HG02981 (cell line): ENCODE measurements around the gene NEK5.
A peak's percentile ranks its signal among the peaks of the same experiment; 100 is the strongest.
"Not testable (repeated sequence)": the region's sequence is repeated elsewhere in the genome, so short reads cannot be mapped to it uniquely, and the experiment has no call there.

Source experiments
- ATAC-seq: cut with Tn5 transposase; IDR thresholded peaks from one replicate; pipeline ENCODE4 v1.9.1; 2021; ENCODE audit warnings: mild to moderate bottlenecking, moderate library complexity; ENCODE audit not compliant: unreplicated experiment

The NEK5 gene

DNA sequence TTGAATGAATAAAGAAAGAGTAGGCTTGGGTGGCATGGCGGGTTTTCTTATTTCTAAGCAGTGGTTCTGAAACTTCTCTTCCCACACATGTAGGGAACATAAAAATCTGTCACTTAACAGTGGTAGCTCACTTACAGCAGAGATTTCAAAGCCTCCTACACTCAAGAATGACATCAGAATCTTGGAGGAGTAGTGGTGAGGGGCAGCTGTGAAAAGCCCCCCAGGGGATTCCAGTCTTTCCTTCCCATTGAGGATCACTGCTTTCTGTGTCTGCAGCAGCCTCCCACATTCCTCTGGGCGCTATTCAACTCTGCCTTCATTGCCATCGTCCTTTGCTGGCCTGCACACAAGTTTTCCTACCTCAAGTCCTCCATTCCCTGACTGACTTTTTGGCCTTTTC, 8.6 kb upstream of the NEK5 start:
- ATAC-seq: no peak

DNA sequence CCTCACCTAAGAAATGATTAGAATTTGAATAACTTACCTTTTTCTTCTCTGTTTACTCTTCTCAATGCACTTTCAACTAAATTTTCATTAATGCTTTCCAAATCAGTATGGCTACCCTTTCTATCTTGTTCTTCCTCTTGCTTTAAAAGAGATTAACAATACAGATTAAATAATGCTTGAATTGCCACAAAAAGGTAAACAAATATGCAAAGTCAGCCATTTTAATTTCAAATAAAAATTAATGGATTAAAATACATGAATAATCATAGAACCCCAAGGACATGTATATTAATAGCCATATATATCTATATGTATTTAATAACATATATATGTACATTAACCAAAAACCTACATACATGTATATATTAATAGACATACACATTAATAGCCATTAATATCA, 7.9 kb upstream of the NEK5 start:
- no peak for ATAC-seq

- no peak for ATAC-seq
Observed at GRCh38 chr13:52130641-52131040, 1.8 kb upstream of the NEK5 start.

DNA sequence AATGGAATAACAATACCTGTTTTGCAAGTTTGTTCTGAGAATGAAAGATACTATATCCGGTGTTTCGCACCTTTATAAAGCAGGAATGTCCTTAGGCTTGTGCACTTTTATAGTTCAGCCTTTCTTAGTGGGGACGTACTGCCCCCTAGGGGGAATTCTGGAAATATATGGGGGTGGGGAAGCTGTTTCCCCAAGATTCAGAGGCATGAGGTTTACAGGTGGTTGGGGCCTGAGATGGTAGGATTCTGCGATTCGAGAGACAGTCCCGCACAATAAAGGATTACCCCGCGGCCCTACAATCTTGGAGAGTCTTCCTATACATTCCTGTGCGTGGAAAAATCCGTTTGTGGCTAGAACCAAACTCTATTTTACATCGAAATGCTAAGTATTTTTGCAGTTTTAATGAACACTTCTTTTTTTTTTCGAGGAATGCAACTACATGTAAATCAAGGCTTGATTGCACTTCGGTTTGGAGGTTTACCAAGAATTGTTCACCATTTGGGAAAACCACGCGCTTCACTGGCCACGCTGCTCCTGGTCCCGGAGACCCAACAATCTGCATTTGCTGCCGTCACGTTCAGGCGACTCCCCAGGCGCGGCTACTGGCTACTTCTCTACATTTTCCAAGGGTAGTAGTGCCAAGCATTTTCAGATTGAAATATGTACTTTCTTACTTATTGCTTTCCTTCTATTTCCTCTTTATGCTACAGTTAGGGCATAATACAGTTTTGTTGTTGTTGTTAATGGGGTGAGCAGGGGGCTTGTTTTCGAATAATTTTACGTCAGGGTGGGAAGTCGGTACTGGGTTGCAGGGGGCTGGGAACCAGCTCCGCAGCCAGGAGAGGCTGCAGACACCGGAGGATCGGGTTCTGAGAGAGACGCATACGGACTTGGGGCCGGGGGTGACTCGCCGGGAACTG, 830 bp downstream of the NEK5 start:
- peak; percentile 44 for ATAC-seq

DNA sequence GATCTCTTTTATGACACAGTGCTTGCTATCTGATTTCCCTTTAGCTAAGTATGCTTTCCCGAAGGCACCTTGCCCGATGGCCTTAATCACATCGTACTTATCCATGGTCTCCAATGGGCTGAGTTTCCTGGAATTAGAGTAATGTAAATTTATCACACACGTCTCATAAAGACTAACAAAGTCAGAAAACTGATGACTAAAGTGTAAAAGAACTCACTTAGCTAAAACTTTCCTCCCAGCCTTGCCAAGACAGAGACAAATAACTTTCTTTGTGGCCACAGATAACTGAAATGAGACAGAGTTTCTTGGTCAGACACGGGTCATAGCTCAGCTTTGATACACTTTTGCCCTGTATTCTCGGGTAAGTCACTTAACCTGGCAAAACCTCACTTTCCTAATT, 1.5 kb downstream of the NEK5 start:
- peak; percentile 25 for ATAC-seq

- no peak for ATAC-seq
Observed at GRCh38 chr13:52125547-52125946, 3.3 kb downstream of the NEK5 start.

DNA sequence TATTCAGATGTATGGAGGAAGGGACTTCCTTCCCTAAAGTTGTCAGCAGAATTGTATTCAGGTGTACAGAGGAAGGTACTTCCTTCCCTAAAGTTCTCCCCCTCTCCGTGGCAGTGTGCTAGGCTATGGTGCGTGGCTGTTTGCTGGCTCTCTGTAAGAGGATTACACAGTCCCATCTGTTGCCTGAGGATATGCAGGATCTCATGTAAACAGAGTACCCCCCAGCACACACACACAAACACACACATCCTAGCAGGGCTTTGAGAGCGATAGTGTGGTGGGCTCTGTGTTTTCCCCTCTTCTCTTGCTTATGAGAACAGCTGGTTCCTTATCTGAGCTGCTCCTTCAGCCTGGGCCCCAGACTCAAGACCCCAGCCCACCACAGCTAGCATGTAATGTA, 10.3 kb downstream of the NEK5 start:
- ATAC-seq: no peak

GRCh38 chr13:52118095-52118494, 10.8 kb downstream of the NEK5 start:
- ATAC-seq: no peak

DNA sequence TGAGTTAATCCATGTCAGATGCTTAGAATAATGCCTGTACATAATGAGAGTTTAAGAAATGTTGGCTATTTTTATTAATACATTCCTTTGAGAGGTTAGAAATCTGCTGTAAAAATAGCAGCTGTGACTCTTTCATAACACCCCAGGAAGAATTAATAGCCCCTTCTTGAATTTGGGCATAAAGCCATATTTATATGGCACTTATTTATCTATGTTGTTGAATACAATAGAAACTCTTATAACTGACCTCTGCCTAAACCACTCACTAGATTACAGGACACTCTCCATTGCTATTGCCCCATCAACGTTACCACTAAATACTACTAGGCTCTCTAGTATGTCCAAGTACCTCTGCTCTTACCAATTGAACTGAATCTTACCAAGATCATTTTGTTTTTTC, 16.3 kb downstream of the NEK5 start:
- no peak for ATAC-seq

DNA sequence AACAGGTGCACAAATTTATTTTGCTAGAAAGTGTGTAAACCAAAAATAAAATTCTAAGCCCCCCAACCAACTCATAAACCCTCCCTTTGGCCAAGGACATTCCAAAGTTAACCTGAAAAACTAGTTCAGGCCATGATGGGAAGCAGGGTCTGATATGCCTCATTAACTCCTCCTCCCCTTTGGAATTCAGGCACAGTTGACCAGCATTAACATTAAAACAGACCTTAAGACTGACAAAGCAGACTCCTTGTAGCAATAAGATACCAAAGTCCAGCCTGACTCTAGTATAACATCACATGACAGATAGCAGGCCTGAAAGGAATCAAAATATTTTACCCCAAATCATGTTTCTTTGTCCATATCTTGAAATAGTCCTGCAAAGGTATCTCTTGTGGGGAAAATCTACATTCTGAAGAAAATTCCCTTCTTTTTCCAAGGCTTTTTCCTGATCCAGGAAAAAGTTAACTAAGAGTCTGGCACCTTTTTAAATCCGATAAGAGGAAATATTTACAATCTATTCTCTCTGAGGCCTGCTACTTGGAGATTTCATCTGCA, 19.7 kb downstream of the NEK5 start:
- ATAC-seq: no peak

- ATAC-seq: no peak
Observed at GRCh38 chr13:52105841-52106240, 23.0 kb downstream of the NEK5 start.

DNA sequence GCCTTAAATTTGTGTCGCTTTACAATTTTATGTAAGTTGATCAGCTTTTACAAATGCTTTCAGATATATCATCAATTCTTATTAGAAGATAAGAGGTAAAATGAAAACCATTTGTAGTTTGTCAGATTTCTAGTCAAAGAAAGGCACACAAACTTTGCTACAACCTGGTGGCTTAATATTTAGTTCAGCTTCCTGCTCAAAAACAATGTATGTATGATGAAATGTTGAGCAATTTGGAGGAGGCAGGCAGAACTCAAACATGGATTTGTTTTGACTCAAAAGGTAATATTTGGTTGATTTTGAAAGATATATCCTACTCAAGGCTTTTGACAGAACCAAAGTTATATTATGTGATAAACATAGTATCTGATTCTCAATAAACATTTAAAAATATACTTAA, 24.2 kb downstream of the NEK5 start:
- no peak for ATAC-seq

- ATAC-seq: no peak
Observed at GRCh38 chr13:52103386-52103785, 25.5 kb downstream of the NEK5 start.

DNA sequence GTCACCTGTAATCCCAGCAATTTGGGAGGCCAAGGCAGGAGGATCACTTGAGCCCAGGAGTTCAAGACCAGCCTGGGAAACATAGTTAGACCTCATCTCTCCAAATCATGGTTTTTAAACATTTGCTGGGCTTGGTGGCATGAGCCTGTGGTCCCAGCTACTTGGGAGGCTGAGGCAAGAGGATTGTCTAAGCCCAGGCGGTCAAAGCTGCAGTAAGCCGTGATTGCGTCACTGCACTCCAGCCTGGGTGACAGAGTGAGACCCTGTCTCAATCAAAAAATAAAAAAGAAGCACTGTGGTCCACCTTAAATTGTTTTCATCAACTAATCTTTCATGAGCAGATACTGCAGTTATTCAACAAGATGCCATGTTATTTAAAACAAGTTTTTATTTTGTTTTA, 26.4 kb downstream of the NEK5 start:
- ATAC-seq: not testable (repeated sequence)

DNA sequence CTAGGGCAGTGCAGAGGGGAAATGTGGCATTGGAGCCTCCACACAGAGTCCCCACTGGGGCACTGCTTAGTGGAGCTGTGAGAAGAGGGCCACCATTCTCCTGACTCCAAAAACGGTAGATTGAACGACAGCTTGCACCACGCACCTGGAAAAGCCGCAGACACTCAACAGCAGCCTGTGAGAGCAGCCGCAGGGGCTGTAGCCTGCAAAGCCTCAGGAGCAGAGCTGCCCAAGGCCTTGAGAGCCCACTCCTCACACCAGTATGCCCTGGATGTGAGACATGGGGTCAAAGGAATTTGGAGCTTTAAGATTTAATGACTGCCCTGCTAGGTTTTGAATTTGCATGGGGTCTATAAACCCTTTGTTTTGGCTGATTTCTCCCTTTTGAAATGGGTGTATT, 31.7 kb downstream of the NEK5 start:
- no peak for ATAC-seq

- no peak for ATAC-seq
Observed at GRCh38 chr13:52096748-52097147, 32.1 kb downstream of the NEK5 start.

GRCh38 chr13:52096062-52096461, 32.8 kb downstream of the NEK5 start:
- no peak for ATAC-seq

DNA sequence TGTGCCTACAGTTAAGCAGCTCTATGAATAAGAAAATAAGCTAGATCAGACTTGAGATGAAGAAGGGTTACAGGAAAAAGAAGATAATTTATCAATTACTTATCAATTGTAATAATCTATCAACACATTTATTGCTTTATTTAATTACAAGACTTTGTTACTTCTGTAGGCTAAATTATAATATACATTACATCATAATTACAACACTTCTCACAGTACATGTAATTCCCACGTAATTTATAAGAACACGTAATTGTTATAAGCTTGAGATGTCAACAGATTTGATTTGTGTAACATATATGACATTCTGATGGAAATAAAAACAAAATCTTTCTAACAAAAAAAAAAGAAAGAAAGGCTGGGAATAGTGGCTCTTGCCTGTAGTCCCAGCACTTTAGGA, 36.8 kb downstream of the NEK5 start:
- ATAC-seq: no peak

GRCh38 chr13:52091473-52091872, 37.4 kb downstream of the NEK5 start:
- no peak for ATAC-seq

DNA sequence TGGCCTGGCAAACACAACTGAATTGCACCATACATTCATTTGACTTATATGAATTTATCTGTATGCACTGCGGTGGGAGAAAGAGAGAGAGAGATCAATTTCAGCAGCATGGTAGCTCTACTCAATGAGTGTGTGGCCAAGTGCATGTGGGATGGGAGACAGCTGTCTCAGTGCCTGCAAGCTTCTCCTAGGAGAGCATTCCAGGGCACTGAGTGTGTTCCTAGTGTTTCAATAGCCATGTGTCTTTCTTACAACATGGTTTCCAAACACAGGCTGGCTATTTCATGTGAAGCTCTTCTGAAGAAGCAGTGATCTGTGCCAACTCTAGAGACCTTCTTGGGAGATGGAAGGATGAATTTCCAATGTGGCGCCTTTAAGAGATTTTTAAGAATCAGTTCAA, 43.5 kb downstream of the NEK5 start:
- no peak for ATAC-seq

- ATAC-seq: not testable (repeated sequence)
Observed at GRCh38 chr13:52084981-52085380, 43.9 kb downstream of the NEK5 start.

- ATAC-seq: no peak
Observed at GRCh38 chr13:52082601-52083000, 46.3 kb downstream of the NEK5 start.

GRCh38 chr13:52079891-52080290, 49.0 kb downstream of the NEK5 start:
- ATAC-seq: not testable (repeated sequence)
